ENCODE results near the gene PPP2R5D. TPM values are rescaled to one million over a fixed set of nuclear protein-coding genes. Genes with fewer than 3 reads are reported as not detected.

PPP2R5D gene
- total and polyA plus RNA-seq, 7 donors: 26.7 to 41.5 (median 35.5) TPM

- no peak overlapping the region for H3K4me3 ChIP-seq
- no peak for TF ChIP-seq EP300 (IDR thresholded peaks at IDR 0.05)
- no peak for TF ChIP-seq POLR2AphosphoS5 (IDR thresholded peaks at IDR 0.05)
- TF ChIP-seq POLR2A (IDR thresholded peaks at IDR 0.05): no peak
- TF ChIP-seq CTCF (IDR thresholded peaks at IDR 0.05): no peak
- no peak for DNase-seq
- H3K27me3 ChIP-seq: no peaks in the 10 kb centered on the region
- H3K36me3 ChIP-seq: peaks cover 0 to 32% (median 4%) of the 10 kb centered on the region in 4 donors
- H3K9me3 ChIP-seq: no peaks in the 10 kb centered on the region
- intact Hi-C loops (cut with DNase I): no loop called here
- peaks cover 0 to 48% (median 43%) of the 10 kb centered on the region in 4 donors for H3K4me1 ChIP-seq
- H3K27ac ChIP-seq: no peak overlapping the region
- 84 to 87% methylated on average over 5 of the region's 5 CpGs for WGBS, 2 donors
These were observed 3.4 kb downstream of the PPP2R5D start for GRCh38 chr6:42987533-42988451.

GRCh38 chr6:42988486-42989020 is 4.2 kb downstream of the PPP2R5D start:
- WGBS, 2 donors: 83 to 90% methylated on average over 1 of the region's 1 CpG
- Histone ChIP-seq H3K9me3 (no peaks in the 10 kb centered on the region), H3K4me1 (peaks cover 0 to 44% (median 38%) of the 10 kb centered on the region in 4 donors), H3K36me3 (peaks cover 0 to 37% (median 4%) of the 10 kb centered on the region in 4 donors), H3K27me3 (no peaks in the 10 kb centered on the region), H3K27ac (no peak overlapping the region), H3K4me3 (no peak overlapping the region)
- intact Hi-C loops (cut with DNase I): no loop called here
- TF ChIP-seq POLR2AphosphoS5 (IDR thresholded peaks at IDR 0.05): no peak
- TF ChIP-seq CTCF (IDR thresholded peaks at IDR 0.05): no peak
- TF ChIP-seq POLR2A (IDR thresholded peaks at IDR 0.05): no peak
- TF ChIP-seq EP300 (IDR thresholded peaks at IDR 0.05): no peak
- no peak for DNase-seq

GRCh38 chr6:42989923-42990322 is 5.6 kb downstream of the PPP2R5D start:
- intact Hi-C loops (cut with DNase I): no loop called here
- H3K9me3 ChIP-seq: no peaks in the 10 kb centered on the region
- H3K27me3 ChIP-seq: no peaks in the 10 kb centered on the region
- H3K4me3 ChIP-seq: no peak overlapping the region
- peaks cover 0 to 39% (median 34%) of the 10 kb centered on the region in 4 donors for H3K4me1 ChIP-seq
- H3K27ac ChIP-seq: no peak overlapping the region
- TF ChIP-seq POLR2AphosphoS5 (IDR thresholded peaks at IDR 0.05): no peak
- no peak for TF ChIP-seq POLR2A (IDR thresholded peaks at IDR 0.05)
- TF ChIP-seq CTCF (IDR thresholded peaks at IDR 0.05): no peak
- no peak for TF ChIP-seq EP300 (IDR thresholded peaks at IDR 0.05)
- 28 to 68% methylated on average over 5 of the region's 5 CpGs for WGBS, 2 donors
- H3K36me3 ChIP-seq: peaks cover 0 to 44% (median 4%) of the 10 kb centered on the region in 4 donors
- DNase-seq: no peak

GRCh38 chr6:42993445-42993844 is 9.1 kb downstream of the PPP2R5D start:
- TF ChIP-seq CTCF (IDR thresholded peaks at IDR 0.05) (no peak), POLR2A (IDR thresholded peaks at IDR 0.05) (no peak), EP300 (IDR thresholded peaks at IDR 0.05) (no peak), POLR2AphosphoS5 (IDR thresholded peaks at IDR 0.05) (no peak)
- Histone ChIP-seq H3K9me3 (no peaks in the 10 kb centered on the region), H3K27me3 (no peaks in the 10 kb centered on the region), H3K4me3 (no peak overlapping the region), H3K27ac (no peak overlapping the region), H3K36me3 (peaks cover 0 to 44% (median 4%) of the 10 kb centered on the region in 4 donors), H3K4me1 (peaks cover 0 to 5% (median 2%) of the 10 kb centered on the region in 4 donors)
- intact Hi-C loops (cut with DNase I): no loop called here
- no peak for DNase-seq
- 86 to 91% methylated on average over 2 of the region's 2 CpGs for WGBS, 2 donors

All from sigmoid colon (tissue), 7 donors.